Umbilical cord (tissue), 2 donors: ENCODE measurements around the gene MOB3B. TPM values are rescaled to one million over a fixed set of nuclear protein-coding genes. Genes with fewer than 3 reads are reported as not detected.

Source experiments
- DNase-seq: peaks from one replicate; pipeline ENCODE4 v3.0.0-alpha.2; 2015; ENCODE audit warnings: low spot score
- total RNA-seq: library from RNA; depleted of rRNA; stranded (reverse); fragments of >200 nt; gene quantifications from one replicate; pipeline ENCODE4 v1.2.3, GENCODE V29; 2014; ENCODE audit warnings: low replicate concordance; ENCODE audit not compliant: insufficient read depth

MOB3B gene
- total RNA-seq, 1 donor from 2014 or later, result 5.8 TPM

DNA sequence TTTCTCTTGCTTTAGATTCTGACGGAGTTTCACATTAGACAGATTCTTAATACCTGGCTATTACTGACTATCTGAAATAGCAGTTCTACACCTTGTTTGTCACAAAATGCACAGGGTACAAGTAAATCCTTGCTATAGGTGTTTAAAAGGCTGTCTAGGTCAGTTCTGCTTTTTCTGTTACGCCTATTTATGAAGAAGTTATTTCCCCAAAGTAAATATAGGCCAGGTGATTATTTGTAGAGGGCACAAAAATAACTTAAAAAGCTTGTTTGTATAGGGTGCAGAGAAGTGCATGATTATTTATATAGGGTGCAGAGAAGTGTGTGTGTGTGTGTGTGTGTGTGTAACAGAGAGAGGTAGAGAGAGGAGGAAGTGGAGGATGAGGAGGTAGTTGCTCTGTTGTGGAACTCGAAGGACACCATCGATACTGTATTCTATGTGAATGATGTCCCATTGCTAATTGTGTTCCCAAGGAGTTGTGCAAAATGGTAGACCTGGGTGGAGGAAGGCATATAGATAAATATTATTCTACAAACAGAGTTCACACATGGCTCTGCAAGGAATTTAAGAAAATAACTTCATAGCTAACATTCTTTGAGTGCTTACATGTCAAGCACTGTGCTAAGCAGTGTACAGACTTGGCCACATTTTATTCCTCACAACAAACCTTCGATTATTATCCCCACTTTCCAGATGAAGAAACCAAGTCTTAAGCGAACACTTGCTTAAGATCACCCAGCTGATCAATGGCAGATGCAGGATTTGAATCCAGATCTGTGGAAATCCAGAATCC, 136.4 kb downstream of the MOB3B start:
- no peak for DNase-seq

DNA sequence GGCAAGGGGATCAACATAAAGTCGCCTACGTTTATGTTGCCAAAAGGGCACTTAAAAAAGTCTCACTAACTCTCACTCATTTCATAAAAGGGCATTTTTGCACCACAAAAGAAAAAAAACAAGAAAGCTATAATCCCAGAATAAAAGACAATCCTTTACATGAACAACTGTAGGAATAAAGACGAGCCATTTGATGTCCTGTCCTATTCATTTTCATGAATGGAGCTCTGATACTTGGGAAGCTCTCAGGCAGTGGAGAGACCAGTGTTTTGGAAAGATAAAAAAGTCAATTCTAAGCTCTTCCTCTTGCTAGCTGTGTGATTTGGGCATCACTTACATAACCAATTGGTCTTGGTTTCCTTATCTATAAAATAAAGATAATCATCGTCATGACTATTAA, 137.2 kb downstream of the MOB3B start:
- DNase-seq, result no peak

DNA sequence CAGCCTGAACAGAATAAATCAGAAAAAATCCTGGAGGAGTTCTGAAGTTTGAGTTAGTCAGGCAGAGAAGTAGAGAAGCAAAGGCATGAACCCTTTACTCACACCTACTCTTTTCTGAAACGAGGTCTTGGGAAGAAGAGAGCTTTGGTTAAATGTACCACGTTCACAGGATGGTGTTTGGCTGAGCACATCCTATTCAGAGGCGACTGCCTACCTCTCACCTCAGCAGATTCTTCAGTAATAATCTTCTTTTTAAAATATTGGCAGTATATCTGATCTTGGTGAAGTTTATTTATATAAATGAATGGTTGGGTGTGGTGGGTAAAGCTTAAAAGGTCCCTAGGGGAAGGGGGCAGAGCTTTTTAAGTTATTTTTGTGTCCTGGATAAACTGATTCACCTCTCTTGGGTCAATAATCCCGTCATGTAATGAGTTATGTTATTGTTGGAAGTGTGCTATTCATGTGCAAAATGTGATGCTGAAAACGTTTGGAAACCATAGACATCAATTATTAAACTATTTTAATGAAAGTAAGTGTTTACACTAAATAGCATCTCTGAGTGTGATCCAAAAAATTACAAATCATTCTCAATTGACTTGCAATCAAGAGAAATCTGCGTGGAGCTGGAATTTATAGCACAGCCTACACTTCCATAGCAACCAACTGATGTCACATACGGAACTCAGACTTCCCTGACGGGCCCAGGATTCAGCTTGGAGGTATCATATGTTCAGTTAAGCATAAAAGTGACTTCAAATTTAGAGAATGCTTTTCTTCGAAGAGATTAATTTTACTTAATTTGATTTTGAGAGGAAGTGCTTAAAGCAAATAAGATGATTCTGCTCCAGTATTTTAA, 138.3 kb downstream of the MOB3B start:
- DNase-seq, result no peak

DNA sequence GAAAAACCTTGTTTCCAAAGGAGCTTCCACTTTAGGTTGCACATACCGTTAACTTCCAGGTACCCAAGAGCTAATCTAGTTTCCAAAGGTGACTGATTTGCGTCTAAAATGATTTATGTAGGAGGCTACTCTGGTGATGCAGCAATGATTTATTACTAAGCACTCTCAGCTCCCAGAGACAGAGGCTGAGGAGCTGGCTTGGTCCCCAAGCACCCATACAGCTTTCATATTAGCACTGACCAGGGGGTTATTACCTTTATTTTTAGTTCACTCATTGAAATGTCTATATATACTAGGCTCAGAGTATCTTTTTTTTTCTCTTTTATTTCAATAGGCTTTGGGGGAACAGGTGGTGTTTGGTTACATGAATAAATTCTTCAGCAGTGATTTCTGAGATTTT, 141.5 kb downstream of the MOB3B start:
- no peak for DNase-seq

DNA sequence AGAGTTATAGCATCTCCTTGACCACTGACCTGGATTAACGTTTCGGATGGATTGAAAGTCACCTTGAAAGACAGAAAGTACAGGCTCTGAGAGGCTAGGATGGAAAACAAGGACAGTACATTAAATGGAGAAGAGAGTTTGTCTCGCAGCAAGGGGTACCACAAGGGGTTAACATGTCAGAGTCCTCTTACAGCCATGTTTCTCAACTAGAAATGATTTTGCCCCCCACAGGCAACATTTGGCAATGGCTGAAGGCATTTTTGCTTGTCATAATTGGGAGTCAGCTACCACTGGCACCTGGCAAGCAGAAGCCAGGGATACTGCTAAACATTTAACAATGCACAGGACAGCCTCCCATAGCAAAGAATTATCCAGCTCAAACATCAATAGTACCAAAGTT, 141.9 kb downstream of the MOB3B start:
- no peak for DNase-seq

DNA sequence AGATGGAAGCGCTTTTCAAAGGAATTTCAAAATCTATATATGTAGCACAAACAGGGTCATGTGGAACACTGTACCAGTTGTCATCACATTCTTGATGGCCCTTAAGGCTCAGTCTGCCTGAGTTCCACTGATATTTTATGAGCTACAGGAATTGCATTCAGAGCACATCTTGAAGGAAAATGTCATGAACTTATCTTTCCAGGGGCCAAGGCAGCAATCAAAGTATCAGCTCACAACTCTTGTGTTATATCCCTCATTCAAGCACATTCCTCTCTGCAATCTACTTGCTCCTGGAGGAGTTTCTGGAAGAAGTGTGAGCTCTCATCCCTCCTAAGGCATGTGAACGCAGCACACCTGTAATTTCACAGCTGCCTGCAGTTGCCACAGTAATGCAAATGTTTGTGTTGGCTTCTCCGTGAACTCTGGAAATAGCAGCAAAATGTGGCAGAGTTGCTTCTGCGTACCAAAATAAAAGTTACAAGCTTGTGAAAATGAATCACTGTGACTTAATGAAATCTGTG, 143.0 kb downstream of the MOB3B start:
- DNase-seq, result peak; percentile 42

DNA sequence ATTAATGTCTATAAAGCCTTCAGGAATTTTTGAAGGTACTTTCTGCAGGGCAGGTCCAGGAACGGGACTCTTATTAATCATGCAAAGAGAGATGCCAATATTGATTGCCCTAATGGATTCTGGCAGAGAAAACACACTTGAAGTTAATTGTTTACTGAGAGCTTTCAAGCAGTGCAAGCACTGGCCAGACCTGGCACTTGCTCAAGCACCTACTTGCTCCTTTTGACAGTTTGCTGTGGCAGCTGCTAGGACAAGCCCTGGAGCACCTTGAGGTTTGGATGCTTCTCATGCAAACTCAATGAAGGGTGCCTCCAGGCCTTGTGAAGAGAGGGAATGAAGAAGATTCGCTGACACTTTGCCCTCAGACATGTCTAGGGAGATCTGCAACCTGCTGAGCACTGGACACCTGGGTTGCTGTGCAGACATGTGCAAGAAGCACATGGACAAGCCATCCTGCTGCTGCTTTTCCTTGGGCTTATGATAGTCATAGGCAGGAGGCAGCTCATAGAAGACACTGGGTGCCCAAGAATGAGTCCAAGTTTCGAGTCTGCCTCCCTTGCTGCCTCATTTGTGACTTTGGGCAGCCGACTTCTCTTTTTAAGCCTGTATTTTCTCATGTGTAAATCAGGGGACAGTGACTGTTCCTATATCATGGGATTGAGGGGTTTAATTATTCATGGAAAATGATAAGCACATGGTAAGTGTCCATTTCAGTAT, 143.8 kb downstream of the MOB3B start:
- DNase-seq, result peak; percentile 46

DNA sequence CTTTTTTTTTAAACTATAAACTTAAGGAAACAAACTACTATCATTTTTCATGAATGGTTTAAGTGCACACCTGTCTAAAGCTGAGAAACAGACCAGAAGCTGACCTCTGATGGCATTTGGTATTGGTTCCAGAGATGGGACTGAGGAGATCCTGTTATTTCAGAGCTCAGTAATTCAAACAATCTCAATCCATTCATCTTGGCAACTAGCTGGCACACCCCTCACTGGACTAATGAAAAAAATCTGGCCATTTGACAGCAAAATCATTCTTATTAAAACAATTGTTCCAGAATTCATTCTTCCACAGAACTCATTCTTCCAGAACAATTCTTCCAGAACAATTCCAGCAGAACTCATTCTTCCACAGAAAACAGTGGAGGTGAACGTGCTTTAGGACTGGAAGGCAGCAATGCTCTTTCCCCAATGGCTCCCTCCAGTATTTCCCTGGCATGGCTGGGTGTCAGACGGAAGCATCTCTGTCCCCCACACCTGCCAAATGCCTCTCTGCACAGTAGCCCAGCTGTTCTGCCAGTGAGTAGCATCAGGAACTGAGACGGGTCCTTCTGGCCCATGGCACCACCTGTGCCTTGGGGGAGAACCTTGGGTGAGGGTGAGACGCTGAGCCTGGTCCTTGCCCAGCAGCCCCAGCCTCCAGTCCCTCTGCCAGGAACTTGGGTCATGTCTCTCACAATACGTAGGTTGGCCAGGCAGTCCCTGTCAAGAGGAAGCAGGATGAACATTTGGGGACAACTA, 145.2 kb downstream of the MOB3B start:
- DNase-seq, result no peak

DNA sequence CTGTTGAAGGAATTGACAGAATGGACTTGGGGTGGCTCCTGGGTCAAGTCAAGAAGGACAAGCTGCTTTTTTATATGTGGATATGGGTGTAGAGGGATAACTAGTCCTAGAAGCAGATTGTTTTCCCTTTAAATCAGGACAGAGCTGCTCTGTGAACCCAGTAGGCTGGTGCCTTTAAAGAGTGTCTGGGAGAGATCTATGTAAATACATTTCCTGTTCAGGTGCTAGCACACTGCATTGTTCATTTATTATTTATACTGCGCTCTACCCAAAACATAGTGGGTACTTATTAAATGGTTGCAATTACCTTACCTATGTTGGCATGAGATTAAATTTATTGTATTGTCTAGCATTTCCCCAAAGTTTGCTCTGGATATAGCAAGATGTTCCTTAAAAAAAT, 146.1 kb downstream of the MOB3B start:
- DNase-seq, result no peak

DNA sequence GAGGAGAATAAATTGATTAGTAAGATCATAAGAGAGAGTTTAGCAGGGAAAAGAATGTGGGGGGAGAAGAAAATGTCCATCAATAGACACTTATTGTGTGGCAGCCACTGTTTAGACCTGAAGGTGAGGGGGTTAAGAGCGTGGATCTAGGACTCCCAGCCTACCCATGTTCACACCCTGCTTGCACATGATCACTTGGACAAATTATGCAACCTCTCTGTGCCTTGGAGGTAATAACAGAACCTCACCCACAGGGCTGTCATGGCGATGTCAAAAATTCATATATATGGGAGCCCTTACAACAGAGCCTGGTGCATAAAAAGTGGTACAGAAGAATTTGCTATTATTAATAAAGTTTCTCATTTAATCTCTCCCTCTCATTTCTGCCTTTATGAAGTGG, 146.6 kb downstream of the MOB3B start:
- DNase-seq, result no peak

DNA sequence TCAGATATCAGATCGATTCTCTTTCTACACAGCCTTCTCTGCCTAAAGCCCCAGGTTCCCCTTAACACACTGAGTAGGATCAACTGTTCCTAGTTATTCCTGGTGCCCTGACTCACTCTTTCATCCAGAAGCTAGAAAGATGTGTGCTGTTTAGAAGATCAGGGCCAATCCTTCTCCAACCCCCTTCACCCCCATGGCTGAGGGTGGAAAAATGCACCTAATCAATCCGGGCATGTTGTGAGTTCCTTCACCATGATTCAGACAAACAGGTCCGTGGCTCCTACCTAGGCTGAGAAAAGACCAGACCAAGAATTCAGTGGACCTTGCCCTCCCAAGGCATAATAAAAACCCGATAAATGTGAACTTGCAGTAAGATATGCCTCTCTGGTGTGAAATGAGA, 147.3 kb downstream of the MOB3B start:
- peak; percentile 37 for DNase-seq

DNA sequence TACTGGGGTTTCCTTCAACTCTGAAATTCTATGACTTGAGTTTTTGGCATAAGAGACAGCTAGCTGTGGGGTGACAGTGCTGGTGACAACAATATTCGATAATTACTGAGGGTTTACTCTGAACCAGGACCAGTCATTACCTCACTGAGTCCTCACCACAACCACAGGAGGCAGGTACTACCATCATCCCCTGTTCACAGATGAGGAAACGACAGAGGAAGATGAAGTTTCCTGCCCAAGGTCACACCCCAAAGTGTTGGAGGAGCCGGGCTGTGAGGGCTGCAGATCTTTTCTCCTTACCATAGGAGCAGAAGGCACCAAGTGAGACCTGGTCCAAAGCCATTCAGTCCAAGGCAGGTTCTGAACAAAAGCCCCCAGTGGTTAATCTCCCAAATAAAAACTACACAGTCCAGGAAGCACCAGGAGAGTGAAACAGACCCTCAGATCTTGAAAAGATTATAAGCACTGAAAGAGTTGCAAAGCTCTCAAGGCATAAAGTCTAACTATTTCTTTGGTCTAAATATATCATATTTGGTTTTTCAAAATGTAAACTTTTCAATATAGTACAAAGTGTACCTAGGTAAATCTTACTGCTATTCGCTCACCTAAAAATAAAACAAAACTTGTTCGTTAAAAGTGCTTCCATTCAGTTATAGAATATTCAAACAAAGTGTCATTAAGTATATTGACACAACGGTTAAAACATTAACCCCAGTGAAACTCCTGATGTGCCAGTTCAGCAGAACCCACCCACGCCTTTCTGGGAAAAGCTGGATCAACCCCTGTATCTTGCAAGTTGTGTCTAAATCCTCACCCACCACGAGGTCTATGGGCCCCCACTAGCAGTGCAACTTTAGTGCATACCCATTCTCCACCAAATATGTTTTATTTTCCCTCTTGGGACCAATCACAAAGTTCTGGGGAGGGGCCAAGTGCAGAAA, 150.0 kb downstream of the MOB3B start:
- no peak for DNase-seq

DNA sequence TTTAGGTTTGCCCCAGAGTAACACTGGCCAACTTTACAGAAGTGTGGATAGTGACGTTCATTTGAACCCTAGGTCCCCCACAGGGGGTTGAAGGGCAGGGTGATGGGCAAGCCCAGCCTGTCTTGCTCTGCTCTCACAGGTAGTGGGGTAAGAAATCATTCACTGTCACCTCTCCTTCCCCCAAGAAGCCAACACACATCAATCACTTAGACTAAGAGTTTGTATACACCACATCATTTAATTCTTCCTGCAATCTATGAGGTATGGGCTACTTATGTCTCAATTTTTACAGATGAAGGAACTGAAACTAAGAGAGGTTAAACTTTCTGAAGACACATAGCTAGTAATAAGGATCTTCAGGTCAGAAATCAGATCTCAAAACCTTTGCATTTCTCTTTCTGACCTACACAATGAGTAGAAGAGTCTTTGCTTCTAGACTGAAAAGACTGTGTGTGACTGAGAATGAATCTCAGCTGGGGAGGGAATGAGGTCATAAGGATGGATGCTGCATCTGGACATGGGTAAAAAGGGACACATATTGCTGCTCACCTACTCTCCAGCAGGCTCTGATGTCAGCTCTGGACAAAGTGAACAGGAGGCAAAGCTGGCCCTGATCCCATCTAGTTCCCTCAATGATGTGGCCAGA, 151.7 kb downstream of the MOB3B start:
- DNase-seq, result no peak

DNA sequence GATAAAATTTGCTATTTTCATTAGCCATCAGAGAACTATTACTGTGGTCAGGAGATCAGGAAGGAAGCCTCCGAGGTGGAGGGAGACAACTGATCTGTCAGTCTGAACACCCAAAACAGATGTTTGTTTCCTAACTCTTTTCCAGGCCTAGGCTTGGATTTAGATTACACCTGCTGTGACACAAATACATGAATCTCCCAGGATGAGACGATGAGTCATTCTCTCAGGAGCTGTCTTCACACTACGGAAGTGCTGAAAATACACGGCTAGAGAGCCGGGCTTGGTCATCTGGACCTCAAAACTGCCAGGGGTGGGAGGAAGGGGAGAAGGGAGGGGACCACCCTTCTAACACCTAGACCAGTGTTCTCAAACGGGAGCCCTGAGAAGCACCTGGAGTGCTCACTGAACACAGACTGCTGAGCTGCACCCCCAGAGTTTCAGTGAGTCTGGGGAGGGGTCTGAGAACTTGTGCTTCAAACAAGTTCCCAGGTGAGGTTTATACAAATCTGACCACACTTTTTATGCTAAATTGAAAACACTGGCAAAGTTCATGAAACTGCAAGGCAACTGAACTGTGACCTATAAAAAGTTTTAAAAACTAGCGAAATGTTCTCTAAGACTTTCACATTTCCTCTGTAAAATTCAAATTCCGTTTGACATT, 152.3 kb downstream of the MOB3B start:
- no peak for DNase-seq

DNA sequence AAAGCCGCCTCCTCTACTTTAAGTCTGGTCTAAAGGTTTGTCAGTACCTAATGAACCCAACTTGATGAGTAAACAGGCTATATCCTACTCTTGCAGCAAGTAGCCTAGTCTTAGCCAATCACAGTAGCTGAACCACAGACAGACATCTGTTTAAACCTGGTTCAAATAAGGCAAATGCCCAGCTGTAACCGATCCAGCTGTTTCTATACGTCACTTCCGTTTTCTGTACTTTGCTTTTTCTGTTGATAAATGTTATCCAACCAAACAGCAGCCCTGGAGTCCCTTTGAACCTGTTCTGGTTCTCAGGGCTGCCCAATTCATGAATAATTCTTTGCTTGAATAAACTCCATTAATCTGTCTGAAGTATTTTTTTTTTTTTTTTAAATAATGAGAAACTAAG, 155.8 kb downstream of the MOB3B start:
- no peak for DNase-seq

DNA sequence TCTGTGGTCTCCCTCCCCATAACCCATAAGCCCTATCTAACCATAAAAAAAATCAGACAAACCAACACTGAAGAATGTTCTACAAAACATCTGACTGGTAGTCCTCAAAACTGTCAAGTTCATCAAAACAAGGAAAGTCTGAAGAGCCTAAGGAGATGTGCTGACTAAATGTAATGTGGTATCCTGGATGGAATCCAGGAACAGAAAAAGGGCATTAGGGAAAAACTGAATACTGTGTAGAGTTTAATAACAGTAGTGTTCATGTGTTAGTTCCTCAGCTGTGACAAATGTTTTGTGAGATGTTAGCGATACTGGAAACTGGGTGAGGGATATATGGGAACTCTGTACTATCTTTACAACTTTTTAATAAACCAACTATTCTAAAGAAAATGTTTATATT, 157.0 kb downstream of the MOB3B start:
- no peak for DNase-seq

DNA sequence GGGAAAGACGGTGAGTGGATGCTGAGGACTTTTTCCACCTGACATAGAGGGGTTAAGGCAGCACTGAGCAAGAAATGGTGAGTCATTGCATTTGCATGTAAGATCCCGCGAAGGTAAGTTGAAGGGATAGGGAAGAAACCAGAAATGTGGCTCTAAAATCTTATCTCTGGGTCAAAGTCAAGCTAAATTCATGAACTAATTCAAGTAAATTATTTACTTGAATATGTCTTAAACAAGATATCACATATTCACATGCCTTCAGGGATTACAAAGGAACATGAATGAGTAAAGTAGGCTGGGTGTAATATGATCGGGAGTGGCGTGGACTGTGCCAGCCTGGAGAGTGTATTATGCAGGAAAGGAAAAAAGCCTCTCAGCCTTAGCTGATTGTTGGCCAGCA, 158.2 kb downstream of the MOB3B start:
- peak; percentile 82 for DNase-seq

DNA sequence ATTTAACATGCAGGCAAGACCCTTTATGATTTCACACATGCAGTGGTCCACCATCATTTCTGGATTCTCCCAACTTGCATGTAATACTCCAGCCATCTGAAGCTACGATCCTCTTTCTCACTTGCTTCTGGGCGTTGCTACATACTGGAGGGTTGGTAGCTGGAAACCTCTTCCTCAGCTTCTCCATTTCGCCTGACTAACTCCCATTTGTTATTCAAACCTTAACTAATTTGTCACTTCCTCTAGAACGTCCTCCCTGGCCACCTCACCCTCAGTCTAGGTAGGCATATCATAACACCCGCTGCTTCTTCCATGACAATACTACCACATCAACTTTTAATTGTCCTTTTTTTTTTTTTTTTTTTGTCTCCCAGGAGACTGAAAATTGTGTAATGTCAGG, 160.0 kb downstream of the MOB3B start:
- no peak for DNase-seq

DNA sequence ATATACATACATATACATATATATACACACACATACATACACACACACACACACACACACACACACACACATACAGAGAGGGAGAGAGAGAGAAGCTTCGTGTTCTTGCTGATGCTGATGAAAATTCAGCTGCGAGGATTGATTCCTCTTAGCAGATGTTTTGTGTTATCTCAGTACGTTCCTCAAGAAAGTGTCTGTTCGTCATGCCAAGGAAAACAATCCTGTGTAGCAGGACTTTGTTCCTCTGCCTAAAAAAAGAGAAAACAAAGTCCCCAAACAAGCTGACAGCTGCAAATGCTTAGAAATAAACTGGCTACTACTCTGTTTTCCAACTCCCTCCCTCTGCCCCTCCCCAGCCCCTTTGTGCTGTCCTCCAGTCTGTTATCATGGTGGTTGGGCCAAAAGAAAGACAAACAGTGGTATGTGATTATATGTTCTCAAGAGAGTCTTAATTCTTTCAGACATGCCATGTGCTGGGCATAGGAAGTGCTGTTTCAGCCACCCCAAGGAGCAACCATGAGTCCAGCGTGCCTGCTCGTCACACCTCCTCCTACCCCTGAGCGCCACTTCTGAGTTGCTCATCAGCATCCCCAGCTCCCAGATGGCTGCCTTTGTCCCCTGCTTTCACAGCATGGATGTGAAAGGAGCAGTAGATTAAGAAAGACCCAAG, 161.2 kb downstream of the MOB3B start:
- DNase-seq, result peak; percentile 79
